NCI-H146 (cell line): ENCODE data around the gene GTPBP1.

ENCODE experiments used
- DNase-seq: peaks from one replicate; lab custom pipeline; 2025; lab: John Stamatoyannopoulos, UW

The GTPBP1 gene

DNA sequence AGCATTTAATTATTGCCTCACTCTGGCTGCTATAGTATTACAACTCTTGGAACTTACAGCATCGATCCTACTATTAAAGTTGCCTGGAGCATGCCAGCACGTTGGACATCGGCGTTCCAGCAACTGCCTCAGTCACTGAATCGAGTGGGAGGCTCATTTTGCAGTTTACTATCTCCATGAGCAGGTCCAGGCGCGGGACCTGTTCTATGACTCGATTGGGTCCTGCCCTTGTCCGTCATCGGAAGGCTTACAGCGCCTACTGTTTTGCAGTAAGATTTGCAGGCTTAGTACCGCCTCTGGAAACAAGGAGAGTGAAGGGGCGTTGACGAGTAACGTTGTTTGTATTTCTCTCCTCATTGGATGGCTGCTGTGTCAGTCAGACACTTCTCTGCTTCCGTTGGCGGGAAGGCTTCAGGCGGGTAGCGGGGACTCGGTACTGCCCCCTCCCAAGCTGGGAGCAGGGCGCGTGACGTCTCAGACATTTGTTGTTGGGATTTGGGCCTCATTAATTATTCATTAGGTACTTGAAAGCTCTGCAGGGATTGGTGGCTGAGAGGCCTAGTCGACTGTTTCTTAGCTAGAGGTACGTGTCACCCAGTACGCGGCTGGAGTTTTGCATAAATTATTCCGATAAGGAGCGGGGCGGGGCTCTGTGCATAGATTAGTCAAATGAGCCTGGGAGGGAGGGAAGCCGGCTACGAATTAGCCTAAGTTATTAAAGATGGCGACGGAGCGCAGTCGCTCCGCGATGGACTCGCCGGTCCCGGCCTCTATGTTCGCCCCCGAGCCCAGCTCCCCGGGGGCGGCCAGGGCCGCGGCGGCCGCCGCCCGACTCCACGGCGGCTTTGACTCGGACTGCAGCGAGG lies at the start of gene GTPBP1:
TSS of gene GTPBP1 (plus strand) at position 710 of the 866 bp plus-strand sequence. CDS start at position 722, 12 bp downstream.
- DNase-seq, result peak; percentile 100

GRCh38 chr22:38656256-38657044 lies 49.3 kb upstream of the GTPBP1 start, which contains the start of the genes CBY1 and FAM227A:
TSS of gene CBY1 (plus strand) at chr22:38656638. CDS start at chr22:38668055, 11,417 bp downstream.
TSS of gene FAM227A (minus strand) at chr22:38656392. CDS start at chr22:38650168, 6,224 bp downstream.
- peak; percentile 88 for DNase-seq

GRCh38 chr22:38657045-38657909 lies 48.5 kb upstream of the GTPBP1 start:
- DNase-seq, result peak; percentile 27

DNA sequence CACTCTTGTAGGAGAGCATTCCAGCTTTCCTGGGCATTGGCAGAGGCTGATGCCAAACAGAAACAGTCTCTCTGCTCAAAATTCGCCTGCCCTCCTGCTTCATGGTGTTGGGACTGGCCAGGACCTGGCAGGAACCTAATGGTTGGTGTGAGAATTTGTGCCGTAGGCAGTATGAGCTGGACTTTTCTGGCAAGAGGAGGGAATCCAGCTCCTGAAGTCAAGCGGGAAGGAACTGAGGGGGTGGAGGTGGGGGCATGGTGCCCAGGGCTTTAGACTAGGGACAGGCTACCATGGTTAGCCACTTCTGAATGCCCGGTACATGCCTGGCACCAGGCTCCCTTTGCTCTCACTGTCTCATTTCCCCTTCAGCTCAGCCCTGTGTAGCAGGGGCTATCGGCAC lies 30.9 kb upstream of the GTPBP1 start:
- DNase-seq, result no peak

GRCh38 chr22:38675833-38676232 lies 29.9 kb upstream of the GTPBP1 start:
- DNase-seq, result no peak

GRCh38 chr22:38681582-38682335 lies 24.0 kb upstream of the GTPBP1 start, which contains the start of gene TOMM22:
TSS of gene TOMM22 (plus strand) at chr22:38681957. CDS start at chr22:38681979, 22 bp downstream.
- DNase-seq, result peak; percentile 80

DNA sequence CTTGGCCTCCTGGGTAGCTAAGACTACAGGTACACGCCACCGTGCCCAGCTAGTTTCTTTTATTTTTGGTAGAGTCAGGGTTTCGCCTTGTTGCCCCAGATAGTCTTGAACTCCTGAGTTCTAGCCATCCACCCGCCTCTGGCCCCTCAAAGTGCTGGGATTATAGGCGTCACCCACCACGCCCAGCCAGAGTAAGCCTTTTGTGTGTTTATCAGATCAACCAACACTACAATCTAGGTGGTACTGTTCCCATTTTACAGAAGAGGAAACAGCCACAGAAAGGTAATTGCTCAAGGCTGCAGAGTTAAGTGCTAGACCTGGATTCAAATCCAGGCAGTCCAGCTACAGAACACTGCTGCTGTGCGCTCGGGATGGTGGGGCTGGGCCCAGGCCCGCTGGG lies 20.8 kb upstream of the GTPBP1 start:
- no peak for DNase-seq

- no peak for DNase-seq
These were observed 20.0 kb upstream of the GTPBP1 start for GRCh38 chr22:38685761-38686160.

DNA sequence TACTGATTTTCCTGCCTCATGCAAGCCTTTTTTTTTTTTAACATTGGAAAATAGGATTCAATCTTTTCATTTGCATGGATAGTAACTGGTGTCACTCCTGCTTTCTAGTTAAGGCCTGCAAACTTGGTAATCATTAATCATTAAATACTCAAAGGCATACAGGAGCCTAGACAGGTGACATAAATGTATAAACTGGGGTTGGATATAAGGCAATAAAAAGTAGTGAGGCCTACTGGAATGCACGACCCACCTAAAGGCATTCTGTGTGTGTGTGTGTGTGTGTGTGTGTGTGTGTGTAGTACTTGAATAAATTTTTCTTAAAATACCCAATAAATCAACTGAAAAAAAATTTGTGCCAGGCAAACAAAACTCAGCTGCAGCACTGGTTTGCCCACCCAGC lies 16.1 kb upstream of the GTPBP1 start:
- no peak for DNase-seq

DNA sequence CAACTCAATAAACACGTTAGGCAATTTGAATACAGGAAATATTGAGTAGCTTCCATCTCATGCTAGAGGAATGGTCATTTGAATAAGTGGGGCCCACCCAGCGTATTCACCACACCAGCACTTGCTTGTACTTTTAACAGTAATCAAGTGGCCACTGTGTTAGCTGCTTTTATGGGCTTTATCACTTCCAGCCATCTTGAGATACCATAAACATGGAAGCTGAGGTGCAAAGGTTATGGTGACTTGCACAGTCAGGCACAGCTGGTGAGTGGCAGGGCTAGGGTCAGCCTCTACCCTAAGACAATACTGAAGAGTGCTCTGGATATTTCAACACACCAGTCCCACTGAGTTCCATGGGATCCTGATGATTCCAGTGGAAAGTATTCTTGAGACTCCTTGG lies 11.7 kb upstream of the GTPBP1 start:
- no peak for DNase-seq

DNA sequence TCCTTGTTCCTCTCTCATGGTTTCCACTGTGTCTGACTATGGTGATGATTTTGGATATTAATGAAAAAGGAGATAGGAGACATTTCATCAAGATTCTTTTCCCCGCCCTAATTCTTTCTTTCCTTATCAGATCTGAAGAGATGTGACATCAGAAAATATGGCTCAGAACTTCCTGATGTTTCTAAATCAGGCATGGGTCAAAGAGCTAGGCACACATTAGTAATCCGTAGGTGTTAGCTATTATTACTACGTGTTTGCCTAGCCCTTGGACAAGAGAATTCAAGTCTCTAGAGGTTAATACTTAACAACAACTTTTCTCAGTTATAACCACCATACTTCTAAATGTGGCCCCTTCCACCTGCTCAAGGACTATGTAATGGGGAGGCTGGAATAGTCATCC lies 10.8 kb upstream of the GTPBP1 start:
- DNase-seq, result no peak

GRCh38 chr22:38696606-38697424 lies 8.9 kb upstream of the GTPBP1 start:
- DNase-seq, result no peak

DNA sequence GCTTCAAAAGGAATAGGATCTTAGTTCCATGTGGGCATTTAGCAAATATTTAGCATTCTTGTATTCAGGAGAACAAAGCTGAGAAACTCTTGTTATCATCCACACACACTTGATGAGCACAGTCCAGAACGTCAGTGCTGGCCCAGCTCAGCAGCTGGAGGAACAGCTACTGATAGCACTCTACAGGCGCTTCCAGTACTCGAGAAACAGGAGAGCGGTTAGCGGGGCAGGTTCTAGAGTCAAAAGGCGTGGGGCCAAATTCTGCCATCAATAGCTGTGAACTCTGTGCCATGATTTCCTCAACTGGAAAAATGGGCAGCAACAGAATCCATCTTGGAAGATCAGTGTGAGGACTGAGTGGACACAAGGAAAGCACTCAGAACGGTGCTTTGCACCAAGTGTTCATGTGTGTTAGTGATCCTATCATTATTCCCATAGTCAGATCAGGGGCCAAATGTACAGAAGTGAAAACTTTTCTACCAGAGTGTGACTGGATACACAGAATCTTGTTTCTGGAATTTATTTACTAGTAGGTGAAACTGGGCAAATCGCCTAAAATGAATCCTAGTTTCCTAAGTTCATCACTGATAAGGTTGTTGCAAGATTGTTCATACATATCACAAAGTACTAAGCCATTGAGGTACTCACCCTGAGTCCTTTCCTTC lies 8.2 kb upstream of the GTPBP1 start:
- DNase-seq, result no peak

DNA sequence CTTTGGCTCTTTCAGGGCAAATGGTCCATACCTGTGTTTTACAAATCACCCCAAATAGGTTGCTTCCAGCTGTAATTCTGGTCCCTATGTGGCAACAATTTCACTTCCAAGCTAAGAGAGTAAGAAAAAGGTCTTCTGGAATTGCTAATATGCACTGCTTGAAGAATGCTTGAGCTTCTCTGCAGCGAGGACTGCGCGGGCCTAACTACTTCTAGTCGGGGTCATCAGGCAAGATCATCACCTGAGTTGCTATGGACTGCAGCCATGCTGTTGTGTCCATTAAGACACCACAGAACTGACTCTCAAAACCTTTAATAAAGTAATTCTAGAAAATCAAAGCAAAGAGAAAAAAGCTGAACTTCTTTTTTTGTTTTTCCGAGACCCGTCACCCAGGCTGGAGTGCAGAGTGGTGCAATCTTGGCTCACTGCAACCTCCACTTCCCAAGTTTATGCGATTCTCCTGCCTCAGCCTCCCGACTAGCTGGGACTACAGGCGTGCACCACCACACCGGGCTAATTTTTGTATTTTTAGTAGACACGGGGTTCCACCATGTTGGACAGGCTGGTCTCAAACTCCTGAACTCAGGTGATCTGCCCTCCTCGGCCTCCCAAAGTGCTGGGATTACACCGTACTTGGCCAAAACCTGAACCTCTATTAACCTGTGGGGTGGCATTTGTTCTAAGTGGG lies 7.2 kb upstream of the GTPBP1 start:
- DNase-seq, result no peak

GRCh38 chr22:38699143-38699542 lies 6.6 kb upstream of the GTPBP1 start:
- DNase-seq, result no peak

- no peak for DNase-seq
These were observed 6.0 kb upstream of the GTPBP1 start for GRCh38 chr22:38699784-38700183.

- no peak for DNase-seq
These were observed 5.4 kb upstream of the GTPBP1 start for GRCh38 chr22:38700270-38700788.

DNA sequence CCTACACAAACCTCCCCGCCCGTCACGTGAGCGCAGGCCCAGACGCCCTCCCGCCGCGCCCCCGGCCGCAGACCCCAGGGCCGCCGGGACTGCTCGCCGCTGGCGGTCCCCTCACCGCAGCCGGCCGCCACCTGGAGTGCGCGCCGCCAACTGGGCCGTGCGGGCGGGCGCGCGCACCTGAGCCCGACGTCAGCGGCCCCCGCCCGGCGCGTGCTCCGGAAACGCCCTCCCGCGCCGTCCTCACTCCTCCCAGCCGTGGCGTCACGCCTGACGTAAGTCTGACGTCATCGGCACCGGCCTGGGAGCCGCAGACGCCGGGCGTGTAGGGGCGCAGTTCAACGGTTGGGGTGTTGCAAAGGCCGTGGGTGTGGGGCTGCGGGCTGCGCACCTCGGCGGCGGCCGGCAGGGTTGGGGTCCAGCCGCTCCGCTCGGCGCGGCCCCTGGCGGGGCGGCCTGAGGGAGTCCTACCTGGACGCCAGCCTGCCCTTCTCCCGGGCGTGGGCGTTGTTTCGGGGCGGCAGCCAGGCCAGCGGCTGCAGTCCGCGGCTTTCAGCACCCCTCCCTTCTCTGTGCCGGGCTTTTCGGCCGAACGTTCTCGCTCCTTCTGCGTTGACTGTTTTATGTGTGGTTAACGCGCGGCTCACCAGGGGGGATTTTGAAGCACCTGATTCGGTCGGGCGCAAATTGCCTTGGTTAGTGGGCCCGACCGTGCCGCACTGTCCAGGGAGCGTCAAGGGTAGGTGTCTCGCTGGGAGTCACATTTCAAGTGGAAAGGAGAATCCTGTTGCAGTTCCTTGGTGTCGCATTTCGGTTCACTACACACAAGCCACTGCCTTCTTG lies 4.7 kb upstream of the GTPBP1 start, which contains the start of gene JOSD1:
TSS of gene JOSD1 (minus strand) at position 155 of the 840 bp plus-strand sequence. CDS start 956 bp downstream, outside the sequence.
- peak; percentile 85 for DNase-seq
